Raji (cell line): ENCODE data around the gene FGF6.

Experiments used
- POLR2A ChIP-seq: IDR thresholded peaks from 2 replicates; pipeline ENCODE4 v1.6.1; 2011; ENCODE audit warnings: low read depth, low read length, control low read depth; ENCODE audit not compliant: insufficient read depth

Gene FGF6

GRCh38 chr12:4445156-4446101, at the start of gene FGF6:
FGF6 (minus strand) TSS chr12:4445815; CDS start chr12:4445570, 245 bp downstream.
- TF ChIP-seq POLR2A: no peak

GRCh38 chr12:4490973-4491372, 45.4 kb upstream of the FGF6 start:
- TF ChIP-seq POLR2A: no peak

GRCh38 chr12:4489556-4489955, 43.9 kb upstream of the FGF6 start:
- TF ChIP-seq POLR2A: no peak

- TF ChIP-seq POLR2A: no peak
Observed at GRCh38 chr12:4486980-4487379, 41.4 kb upstream of the FGF6 start.

- TF ChIP-seq POLR2A: no peak
Observed at GRCh38 chr12:4486049-4486699, 40.6 kb upstream of the FGF6 start.

- no peak for TF ChIP-seq POLR2A
Observed at GRCh38 chr12:4483885-4484823, 38.5 kb upstream of the FGF6 start.

- TF ChIP-seq POLR2A: no peak
Observed at GRCh38 chr12:4482936-4483335, 37.3 kb upstream of the FGF6 start.

GRCh38 chr12:4478933-4479332, 33.3 kb upstream of the FGF6 start:
- TF ChIP-seq POLR2A: no peak

- TF ChIP-seq POLR2A: no peak
Observed at GRCh38 chr12:4477129-4477528, 31.5 kb upstream of the FGF6 start.

GRCh38 chr12:4472046-4472445, 26.4 kb upstream of the FGF6 start:
- TF ChIP-seq POLR2A: no peak

GRCh38 chr12:4471256-4471655, 25.6 kb upstream of the FGF6 start:
- TF ChIP-seq POLR2A: no peak

- no peak for TF ChIP-seq POLR2A
Observed at GRCh38 chr12:4468994-4469393, 23.4 kb upstream of the FGF6 start.

GRCh38 chr12:4460761-4461160, 15.1 kb upstream of the FGF6 start:
- TF ChIP-seq POLR2A: no peak

- TF ChIP-seq POLR2A: no peak
Observed at GRCh38 chr12:4454315-4454860, 8.8 kb upstream of the FGF6 start.

GRCh38 chr12:4451694-4452093, 6.1 kb upstream of the FGF6 start:
- TF ChIP-seq POLR2A: no peak
